GM23338 (cell line): Measurements from ENCODE around the gene CYBA.

Source experiments
- EZH2 ChIP-seq: fragments of 200-600 bp; sonication (generic); IDR thresholded peaks from one replicate; pipeline ENCODE4 v1.8.0; 2017; ENCODE audit warnings: antibody characterized with exemption, mild to moderate bottlenecking, low read depth; ENCODE audit not compliant: unreplicated experiment
- POLR2AphosphoS5 ChIP-seq: IDR thresholded peaks from 2 replicates; pipeline ENCODE4 v1.6.1; 2016; ENCODE audit warnings: antibody characterized with exemption, low read depth
- TF ChIP-seq, protein P1 (sequence below), 2 experiments: fragments of 200-600 bp in 1 of 2; sonication (generic) in 1 of 2; conservative IDR thresholded peaks; 2 replicates each; pipeline versions ENCODE4 v1.5.1 to v1.6.1; 2016 to 2017; ENCODE audit warnings: antibody characterized with exemption in 2 of 2, low read depth in 2 of 2, mild to moderate bottlenecking in 2 of 2, moderate library complexity in 1 of 2

DNA sequence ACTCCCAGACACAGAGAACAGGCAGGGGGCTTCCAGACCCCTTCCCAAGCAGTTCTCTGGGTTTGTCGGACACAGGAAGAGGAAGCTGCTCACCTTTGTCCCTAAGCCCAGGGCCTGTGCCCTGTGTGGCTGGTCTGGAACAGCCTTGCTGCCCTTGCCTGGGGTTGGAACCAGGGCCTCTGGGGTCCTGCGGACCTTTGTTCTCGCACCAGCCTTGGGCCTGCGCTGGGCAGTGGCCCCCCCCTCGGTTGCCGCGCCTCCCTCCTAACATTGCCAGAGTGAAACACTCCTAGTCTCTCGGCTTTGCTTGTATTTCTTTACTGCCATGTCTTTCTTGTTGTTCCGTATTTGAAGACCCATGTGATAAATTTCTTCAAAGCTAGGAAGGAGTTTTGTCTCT lies 21.0 kb downstream of the CYBA start:
- TF ChIP-seq, protein P1, sequence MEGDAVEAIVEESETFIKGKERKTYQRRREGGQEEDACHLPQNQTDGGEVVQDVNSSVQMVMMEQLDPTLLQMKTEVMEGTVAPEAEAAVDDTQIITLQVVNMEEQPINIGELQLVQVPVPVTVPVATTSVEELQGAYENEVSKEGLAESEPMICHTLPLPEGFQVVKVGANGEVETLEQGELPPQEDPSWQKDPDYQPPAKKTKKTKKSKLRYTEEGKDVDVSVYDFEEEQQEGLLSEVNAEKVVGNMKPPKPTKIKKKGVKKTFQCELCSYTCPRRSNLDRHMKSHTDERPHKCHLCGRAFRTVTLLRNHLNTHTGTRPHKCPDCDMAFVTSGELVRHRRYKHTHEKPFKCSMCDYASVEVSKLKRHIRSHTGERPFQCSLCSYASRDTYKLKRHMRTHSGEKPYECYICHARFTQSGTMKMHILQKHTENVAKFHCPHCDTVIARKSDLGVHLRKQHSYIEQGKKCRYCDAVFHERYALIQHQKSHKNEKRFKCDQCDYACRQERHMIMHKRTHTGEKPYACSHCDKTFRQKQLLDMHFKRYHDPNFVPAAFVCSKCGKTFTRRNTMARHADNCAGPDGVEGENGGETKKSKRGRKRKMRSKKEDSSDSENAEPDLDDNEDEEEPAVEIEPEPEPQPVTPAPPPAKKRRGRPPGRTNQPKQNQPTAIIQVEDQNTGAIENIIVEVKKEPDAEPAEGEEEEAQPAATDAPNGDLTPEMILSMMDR (conservative IDR thresholded peaks at IDR 0.05; ENCODE audit: low read depth in 2 of 2) = no peak
- TF ChIP-seq EZH2 (no peak), POLR2AphosphoS5 (no peak)
